GM23338 (cell line): ENCODE results near the gene AKAP8L.

Source experiments
- CTCF ChIP-seq, 2 experiments: fragments of 200-600 bp in 1 of 2; sonication (generic) in 1 of 2; conservative IDR thresholded peaks; 2 replicates each; pipeline versions ENCODE4 v1.5.1 to v1.6.1; 2016 to 2017; ENCODE audit warnings: antibody characterized with exemption in 2 of 2, low read depth in 2 of 2, mild to moderate bottlenecking in 2 of 2, moderate library complexity in 1 of 2
- EZH2 ChIP-seq: fragments of 200-600 bp; sonication (generic); IDR thresholded peaks from one replicate; pipeline ENCODE4 v1.8.0; 2017; ENCODE audit warnings: antibody characterized with exemption, mild to moderate bottlenecking, low read depth; ENCODE audit not compliant: unreplicated experiment
- EZH2phosphoT487 ChIP-seq: fragments of 200-600 bp; sonication (generic); IDR thresholded peaks from one replicate; pipeline ENCODE4 v1.8.1; 2018; ENCODE audit warnings: antibody characterized with exemption; ENCODE audit not compliant: unreplicated experiment
- JUNB ChIP-seq: IDR thresholded peaks from one replicate; pipeline ENCODE4 v1.6.1; 2016; ENCODE audit warnings: antibody characterized with exemption; ENCODE audit not compliant: unreplicated experiment
- NANOG ChIP-seq: IDR thresholded peaks from 2 replicates; pipeline ENCODE4 v1.6.1; 2016; ENCODE audit warnings: antibody characterized with exemption, borderline replicate concordance
- POLR2AphosphoS5 ChIP-seq: IDR thresholded peaks from 2 replicates; pipeline ENCODE4 v1.6.1; 2016; ENCODE audit warnings: antibody characterized with exemption, low read depth
- STAT1 ChIP-seq: IDR thresholded peaks from one replicate; pipeline ENCODE4 v1.6.1; 2016; ENCODE audit warnings: antibody characterized with exemption; ENCODE audit not compliant: unreplicated experiment
- TF ChIP-seq, protein P1 (sequence below): IDR thresholded peaks from one replicate; pipeline ENCODE4 v1.6.1; 2018; ENCODE audit warnings: antibody characterized with exemption; ENCODE audit not compliant: unreplicated experiment
- TF ChIP-seq, protein P2 (sequence below): IDR thresholded peaks from 2 replicates; pipeline ENCODE4 v1.6.1; 2016; ENCODE audit warnings: antibody characterized with exemption

- no peak for TF ChIP-seq POLR2AphosphoS5
- no peak for TF ChIP-seq CTCF (conservative IDR thresholded peaks at IDR 0.05; ENCODE audit: low read depth in 2 of 2)
- no peak for TF ChIP-seq EZH2phosphoT487
- TF ChIP-seq, protein P1, sequence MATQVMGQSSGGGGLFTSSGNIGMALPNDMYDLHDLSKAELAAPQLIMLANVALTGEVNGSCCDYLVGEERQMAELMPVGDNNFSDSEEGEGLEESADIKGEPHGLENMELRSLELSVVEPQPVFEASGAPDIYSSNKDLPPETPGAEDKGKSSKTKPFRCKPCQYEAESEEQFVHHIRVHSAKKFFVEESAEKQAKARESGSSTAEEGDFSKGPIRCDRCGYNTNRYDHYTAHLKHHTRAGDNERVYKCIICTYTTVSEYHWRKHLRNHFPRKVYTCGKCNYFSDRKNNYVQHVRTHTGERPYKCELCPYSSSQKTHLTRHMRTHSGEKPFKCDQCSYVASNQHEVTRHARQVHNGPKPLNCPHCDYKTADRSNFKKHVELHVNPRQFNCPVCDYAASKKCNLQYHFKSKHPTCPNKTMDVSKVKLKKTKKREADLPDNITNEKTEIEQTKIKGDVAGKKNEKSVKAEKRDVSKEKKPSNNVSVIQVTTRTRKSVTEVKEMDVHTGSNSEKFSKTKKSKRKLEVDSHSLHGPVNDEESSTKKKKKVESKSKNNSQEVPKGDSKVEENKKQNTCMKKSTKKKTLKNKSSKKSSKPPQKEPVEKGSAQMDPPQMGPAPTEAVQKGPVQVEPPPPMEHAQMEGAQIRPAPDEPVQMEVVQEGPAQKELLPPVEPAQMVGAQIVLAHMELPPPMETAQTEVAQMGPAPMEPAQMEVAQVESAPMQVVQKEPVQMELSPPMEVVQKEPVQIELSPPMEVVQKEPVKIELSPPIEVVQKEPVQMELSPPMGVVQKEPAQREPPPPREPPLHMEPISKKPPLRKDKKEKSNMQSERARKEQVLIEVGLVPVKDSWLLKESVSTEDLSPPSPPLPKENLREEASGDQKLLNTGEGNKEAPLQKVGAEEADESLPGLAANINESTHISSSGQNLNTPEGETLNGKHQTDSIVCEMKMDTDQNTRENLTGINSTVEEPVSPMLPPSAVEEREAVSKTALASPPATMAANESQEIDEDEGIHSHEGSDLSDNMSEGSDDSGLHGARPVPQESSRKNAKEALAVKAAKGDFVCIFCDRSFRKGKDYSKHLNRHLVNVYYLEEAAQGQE = no peak
- no peak for TF ChIP-seq EZH2
- no peak for TF ChIP-seq JUNB
- no peak for TF ChIP-seq NANOG
- TF ChIP-seq STAT1 = no peak
- TF ChIP-seq, protein P2, sequence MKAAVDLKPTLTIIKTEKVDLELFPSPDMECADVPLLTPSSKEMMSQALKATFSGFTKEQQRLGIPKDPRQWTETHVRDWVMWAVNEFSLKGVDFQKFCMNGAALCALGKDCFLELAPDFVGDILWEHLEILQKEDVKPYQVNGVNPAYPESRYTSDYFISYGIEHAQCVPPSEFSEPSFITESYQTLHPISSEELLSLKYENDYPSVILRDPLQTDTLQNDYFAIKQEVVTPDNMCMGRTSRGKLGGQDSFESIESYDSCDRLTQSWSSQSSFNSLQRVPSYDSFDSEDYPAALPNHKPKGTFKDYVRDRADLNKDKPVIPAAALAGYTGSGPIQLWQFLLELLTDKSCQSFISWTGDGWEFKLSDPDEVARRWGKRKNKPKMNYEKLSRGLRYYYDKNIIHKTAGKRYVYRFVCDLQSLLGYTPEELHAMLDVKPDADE = no peak
These were observed 51.3 kb downstream of the AKAP8L start for GRCh38 chr19:15367439-15367838.
